Sigmoid colon (tissue), 4 donors: ENCODE results near the gene POFUT1.

Experiments
- POLR2A ChIP-seq, 2 donors: fragments of 450-650 bp; IDR thresholded peaks; one replicate each; pipeline ENCODE4 v1.6.1; 2016; ENCODE audit warnings: antibody characterized with exemption in 2 of 2, mild to moderate bottlenecking in 2 of 2, moderate library complexity in 2 of 2
- POLR2AphosphoS5 ChIP-seq, 4 donors: sonication (generic); formaldehyde crosslinking; IDR thresholded peaks; one replicate each; pipeline ENCODE4 v1.6.1; 2017; ENCODE audit warnings: antibody characterized with exemption in 4 of 4
- TF ChIP-seq, protein P1 (sequence below), 4 experiments: fragments of 450-650 bp in 3 of 4; fragments of 200-600 bp in 1 of 4; IDR thresholded peaks; one replicate each; pipeline ENCODE4 v1.5.1; 2016 to 2019; ENCODE audit warnings: antibody characterized with exemption in 4 of 4, mild to moderate bottlenecking in 3 of 4, moderate library complexity in 2 of 4

DNA sequence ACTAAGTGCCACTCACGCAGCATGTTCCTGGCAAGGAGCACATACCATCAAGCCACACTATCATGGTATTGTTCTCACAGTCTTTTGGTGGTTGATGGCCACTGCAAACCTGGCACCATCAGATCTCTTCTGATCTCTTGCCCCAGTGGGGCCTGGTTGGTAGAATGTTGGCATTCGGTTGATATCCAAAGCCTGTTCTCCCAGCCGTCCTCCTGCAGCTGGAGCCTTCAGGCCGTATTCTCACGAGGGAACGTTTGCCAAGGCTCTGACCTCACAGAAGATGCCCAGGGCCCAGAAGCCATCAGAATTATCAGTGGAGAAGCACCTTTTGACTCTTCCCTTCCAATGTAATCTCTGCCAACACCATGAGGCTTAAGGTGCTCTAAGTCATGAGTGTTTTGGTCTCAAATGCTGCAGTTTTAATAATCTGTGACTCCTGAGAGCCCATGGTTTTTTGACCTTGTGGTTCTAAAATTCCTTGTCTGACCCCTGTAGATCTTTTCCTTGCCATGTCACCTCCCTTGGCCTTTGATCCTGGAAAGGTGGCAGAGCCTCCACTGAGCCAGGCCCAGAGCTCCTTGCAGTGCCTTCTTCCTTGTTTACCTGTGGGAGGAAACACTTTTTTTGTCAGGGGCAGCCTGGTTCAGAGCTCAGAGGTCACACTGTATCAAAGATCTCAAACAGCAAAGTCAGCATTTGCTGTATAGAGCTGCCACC lies 27.8 kb downstream of the POFUT1 start:
- TF ChIP-seq POLR2A (IDR thresholded peaks at IDR 0.05) (no peak), POLR2AphosphoS5 (IDR thresholded peaks at IDR 0.05) (no peak)
- TF ChIP-seq, protein P1, sequence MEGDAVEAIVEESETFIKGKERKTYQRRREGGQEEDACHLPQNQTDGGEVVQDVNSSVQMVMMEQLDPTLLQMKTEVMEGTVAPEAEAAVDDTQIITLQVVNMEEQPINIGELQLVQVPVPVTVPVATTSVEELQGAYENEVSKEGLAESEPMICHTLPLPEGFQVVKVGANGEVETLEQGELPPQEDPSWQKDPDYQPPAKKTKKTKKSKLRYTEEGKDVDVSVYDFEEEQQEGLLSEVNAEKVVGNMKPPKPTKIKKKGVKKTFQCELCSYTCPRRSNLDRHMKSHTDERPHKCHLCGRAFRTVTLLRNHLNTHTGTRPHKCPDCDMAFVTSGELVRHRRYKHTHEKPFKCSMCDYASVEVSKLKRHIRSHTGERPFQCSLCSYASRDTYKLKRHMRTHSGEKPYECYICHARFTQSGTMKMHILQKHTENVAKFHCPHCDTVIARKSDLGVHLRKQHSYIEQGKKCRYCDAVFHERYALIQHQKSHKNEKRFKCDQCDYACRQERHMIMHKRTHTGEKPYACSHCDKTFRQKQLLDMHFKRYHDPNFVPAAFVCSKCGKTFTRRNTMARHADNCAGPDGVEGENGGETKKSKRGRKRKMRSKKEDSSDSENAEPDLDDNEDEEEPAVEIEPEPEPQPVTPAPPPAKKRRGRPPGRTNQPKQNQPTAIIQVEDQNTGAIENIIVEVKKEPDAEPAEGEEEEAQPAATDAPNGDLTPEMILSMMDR (IDR thresholded peaks at IDR 0.05): no peak
